ENCODE results near the gene RLBP1.

RLBP1 gene

DNA sequence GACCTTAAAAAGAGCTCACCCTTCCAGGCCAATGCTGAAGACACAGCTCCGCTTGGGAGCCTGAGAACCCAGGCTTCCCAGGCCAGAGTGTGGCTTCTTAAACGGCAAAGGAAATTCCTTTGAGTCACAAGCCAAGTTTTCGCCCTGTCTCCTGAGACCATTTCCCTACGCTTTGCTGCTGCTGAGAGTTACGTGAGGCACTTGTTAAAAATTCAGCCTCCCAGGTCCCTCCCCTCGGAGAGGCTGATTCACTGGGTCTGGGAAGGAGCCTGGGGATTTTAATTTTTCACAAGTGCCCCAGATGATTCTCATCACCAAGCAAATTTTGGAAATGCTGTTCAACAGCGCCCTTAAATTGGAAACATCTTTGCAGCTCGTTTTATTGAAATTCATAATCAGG is 25.5 kb downstream of the RLBP1 start:
- DNase-seq (ENCODE audit: low read depth): peak; percentile 90
- no peak overlapping the region for H3K4me3 ChIP-seq (ENCODE audit: control insufficient read depth, low read depth, low read length)
- TF ChIP-seq, protein P1, sequence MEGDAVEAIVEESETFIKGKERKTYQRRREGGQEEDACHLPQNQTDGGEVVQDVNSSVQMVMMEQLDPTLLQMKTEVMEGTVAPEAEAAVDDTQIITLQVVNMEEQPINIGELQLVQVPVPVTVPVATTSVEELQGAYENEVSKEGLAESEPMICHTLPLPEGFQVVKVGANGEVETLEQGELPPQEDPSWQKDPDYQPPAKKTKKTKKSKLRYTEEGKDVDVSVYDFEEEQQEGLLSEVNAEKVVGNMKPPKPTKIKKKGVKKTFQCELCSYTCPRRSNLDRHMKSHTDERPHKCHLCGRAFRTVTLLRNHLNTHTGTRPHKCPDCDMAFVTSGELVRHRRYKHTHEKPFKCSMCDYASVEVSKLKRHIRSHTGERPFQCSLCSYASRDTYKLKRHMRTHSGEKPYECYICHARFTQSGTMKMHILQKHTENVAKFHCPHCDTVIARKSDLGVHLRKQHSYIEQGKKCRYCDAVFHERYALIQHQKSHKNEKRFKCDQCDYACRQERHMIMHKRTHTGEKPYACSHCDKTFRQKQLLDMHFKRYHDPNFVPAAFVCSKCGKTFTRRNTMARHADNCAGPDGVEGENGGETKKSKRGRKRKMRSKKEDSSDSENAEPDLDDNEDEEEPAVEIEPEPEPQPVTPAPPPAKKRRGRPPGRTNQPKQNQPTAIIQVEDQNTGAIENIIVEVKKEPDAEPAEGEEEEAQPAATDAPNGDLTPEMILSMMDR (IDR thresholded peaks at IDR 0.05; ENCODE audit: control insufficient read depth, insufficient read depth, low read depth, low read length, missing control alignments): no peak

DNA sequence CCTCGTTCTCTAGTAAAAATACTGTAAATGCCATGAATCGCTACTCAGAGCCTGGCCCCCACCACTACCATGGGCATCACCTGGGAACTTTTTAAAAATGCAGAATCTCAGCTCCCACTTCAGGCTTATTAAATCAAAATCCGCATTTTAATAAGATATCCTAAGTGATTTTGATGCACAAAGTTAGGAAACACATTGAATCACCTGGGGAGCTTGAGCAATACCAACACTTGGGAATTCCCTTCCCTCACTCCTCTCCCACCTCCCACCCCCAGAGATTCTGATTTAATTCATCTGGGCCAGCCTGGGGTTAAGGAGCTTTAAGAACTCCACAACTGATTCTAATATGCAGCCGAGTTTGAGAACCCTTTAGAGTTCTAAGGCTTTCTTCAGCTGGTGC is 26.8 kb downstream of the RLBP1 start:
- no peak for DNase-seq (ENCODE audit: low read depth)

GRCh38 chr15:89192766-89193165 is 28.6 kb downstream of the RLBP1 start:
- DNase-seq (ENCODE audit: low read depth): no peak
- TF ChIP-seq, protein P1 (IDR thresholded peaks at IDR 0.05; ENCODE audit: control insufficient read depth, insufficient read depth, low read depth, low read length, missing control alignments): no peak
- no peak overlapping the region for H3K4me3 ChIP-seq (ENCODE audit: control insufficient read depth, low read depth, low read length)

More for the DNA sequence above, 26.8 kb downstream of the RLBP1 start:
- TF ChIP-seq, protein P1 (IDR thresholded peaks at IDR 0.05; ENCODE audit: control insufficient read depth, insufficient read depth, low read depth, low read length, missing control alignments): no peak
- no peak overlapping the region for H3K4me3 ChIP-seq (ENCODE audit: control insufficient read depth, low read depth, low read length)

DNA sequence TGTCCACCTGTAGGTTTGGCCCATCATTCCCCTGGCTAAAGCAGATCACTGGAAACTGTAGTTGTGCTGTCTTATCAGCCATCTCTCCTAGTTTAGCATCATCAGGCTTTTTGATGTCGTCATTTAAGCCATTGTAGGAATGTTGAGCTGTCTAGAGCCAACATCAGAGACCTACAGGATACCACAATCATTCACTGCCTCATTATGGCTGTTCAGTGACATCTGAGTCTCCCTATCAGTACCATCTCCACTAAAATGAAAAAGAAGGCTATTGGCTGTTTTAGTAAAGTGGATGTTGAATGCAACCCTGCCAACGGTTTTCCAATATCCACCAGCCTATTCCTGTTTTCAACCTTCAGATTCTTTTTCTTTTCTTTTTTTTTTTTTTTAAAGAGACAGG is 29.2 kb downstream of the RLBP1 start:
- no peak overlapping the region for H3K4me3 ChIP-seq (ENCODE audit: control insufficient read depth, low read depth, low read length)
- no peak for DNase-seq (ENCODE audit: low read depth)
- TF ChIP-seq, protein P1 (IDR thresholded peaks at IDR 0.05; ENCODE audit: control insufficient read depth, insufficient read depth, low read depth, low read length, missing control alignments): no peak

- TF ChIP-seq, protein P1 (IDR thresholded peaks at IDR 0.05; ENCODE audit: control insufficient read depth, insufficient read depth, low read depth, low read length, missing control alignments): no peak
- H3K4me3 ChIP-seq (ENCODE audit: control insufficient read depth, low read depth, low read length): no peak overlapping the region
- DNase-seq (ENCODE audit: low read depth): no peak
Measured at GRCh38 chr15:89187986-89188514, 33.3 kb downstream of the RLBP1 start.

DNA sequence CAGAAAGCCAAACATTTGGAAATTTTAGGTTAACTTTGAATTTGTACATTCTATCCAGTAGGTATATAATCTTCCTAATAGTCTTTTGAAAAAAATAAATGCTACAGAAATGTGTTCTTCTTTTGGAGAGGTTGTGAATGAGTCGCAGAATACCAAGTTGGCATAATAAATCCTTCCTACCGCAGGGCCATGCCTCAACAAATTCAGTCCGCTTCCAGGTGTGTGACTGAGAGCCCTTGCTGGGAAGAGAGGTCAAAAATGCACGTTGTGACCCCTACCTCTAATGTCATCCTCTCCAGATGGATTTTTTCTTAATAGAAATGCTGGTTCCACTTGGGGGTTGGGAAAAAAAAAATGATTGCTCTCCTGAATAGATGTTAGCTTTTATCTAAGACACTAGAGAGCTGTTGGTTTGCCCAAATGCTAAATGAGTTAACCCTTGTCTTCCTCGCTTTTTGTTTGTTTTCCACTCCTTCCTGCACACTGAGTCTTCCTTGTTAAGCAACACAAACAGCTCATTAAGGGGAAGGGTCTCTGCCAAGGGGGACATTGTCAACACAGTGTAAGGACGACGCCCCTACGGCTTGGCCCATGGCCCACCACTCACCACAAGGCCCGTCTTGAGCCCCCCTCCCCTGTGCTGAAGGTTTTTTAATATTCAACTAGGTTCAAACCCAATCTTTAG is 33.9 kb downstream of the RLBP1 start:
- TF ChIP-seq, protein P1 (IDR thresholded peaks at IDR 0.05; ENCODE audit: control insufficient read depth, insufficient read depth, low read depth, low read length, missing control alignments): no peak
- H3K4me3 ChIP-seq (ENCODE audit: control insufficient read depth, low read depth, low read length): no peak overlapping the region
- no peak for DNase-seq (ENCODE audit: low read depth)

Data from AG09309 (cell line).